Natural killer cell treated with Interleukin-12 subunit alpha and Interleukin-12 subunit beta and Interleukin-15 and Interleukin-18, amount 100 ng/mL, for 72 hours (primary cell): ENCODE data around the gene MATCAP1. TPM values are rescaled to one million over a fixed set of nuclear protein-coding genes. Genes with fewer than 3 reads are reported as not detected.

Experiments
- ATAC-seq, 2 donors: fragments of 150-1000 bp; cut with Tn5 transposase in 1 of 2; sonication (Bioruptor Pico), chemical (Tn5 transposase) in 1 of 2; 2 replicates each; pipeline ENCODE4 v1.10.0; 2021
- DNase-seq: peaks from one replicate; pipeline ENCODE4 v3.0.0; 2022; ENCODE audit warnings: low spot score
- H3K27ac Mint-ChIP-seq, 2 donors: 1 replicate in 1 of 2; 2 replicates in 1 of 2; pipeline ENCODE4 v1.8.0; 2022; ENCODE audit warnings: mixed read lengths in 2 of 2, mild to moderate bottlenecking in 1 of 2, moderate library complexity in 1 of 2
- H3K27me3 Mint-ChIP-seq, 2 donors: 1 replicate in 1 of 2; 2 replicates in 1 of 2; pipeline ENCODE4 v1.8.0; 2022; ENCODE audit warnings: mixed read lengths in 2 of 2
- H3K36me3 Mint-ChIP-seq: one replicate; pipeline ENCODE4 v1.8.0; 2022; ENCODE audit warnings: mixed read lengths
- H3K4me1 Mint-ChIP-seq, 2 donors: 1 replicate in 1 of 2; 2 replicates in 1 of 2; pipeline ENCODE4 v1.8.0; 2022; ENCODE audit warnings: low read depth in 2 of 2, mixed read lengths in 2 of 2, mild to moderate bottlenecking in 1 of 2
- H3K4me3 Mint-ChIP-seq: one replicate; pipeline ENCODE4 v1.8.0; 2022; ENCODE audit warnings: mixed read lengths
- H3K9me3 Mint-ChIP-seq: 2 replicates; pipeline ENCODE4 v1.8.0; 2022; ENCODE audit warnings: mixed read lengths
- total RNA-seq, 2 donors: library from RNA; stranded (reverse); gene quantifications; one replicate each; pipeline ENCODE4 v1.2.3, GENCODE V29; 2022

MATCAP1 gene
- total RNA-seq, 2 donors from 2014 or later = 33.2 to 33.8 TPM

DNA sequence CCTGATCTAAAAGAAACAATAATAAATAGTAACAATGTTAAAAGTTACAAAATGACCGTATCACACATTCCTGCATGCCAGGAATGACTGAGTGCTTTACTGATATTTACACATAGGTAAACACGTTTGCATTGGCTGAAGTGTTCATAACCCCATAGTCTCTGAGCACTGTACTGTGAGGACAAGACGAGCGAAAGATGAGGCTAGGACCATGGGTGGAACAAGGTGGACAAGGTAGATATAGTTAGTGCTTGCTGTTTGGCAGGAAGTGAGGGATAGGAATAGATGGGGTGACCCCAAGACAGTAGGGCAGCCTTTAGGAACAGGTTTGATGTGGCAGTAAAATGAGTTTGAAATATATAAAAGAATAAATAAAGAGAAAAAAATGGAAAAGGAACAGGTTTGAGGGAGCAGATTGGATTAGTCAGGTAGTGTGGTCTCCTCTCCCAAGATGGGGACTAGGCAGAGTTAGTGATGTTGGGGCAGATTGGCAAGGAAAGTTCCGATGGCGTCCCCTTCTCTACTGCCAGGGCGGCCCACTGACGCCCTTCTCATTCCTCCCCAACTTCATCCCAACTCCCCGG, 7.7 kb upstream of the MATCAP1 start:
- Mint-ChIP-seq H3K9me3 (no peaks in the 10 kb centered on the region), H3K4me1 (peaks cover 32 to 35% of the 10 kb centered on the region in 2 donors), H3K27me3 (no peaks in the 10 kb centered on the region), H3K27ac (peak overlapping the region; percentile 54 to 80), H3K36me3 (peaks cover 11% of the 10 kb centered on the region), H3K4me3 (peak overlapping the region; percentile 82)
- no peak for DNase-seq
- peak in 1 of 2 donors; percentile 0 for ATAC-seq

DNA sequence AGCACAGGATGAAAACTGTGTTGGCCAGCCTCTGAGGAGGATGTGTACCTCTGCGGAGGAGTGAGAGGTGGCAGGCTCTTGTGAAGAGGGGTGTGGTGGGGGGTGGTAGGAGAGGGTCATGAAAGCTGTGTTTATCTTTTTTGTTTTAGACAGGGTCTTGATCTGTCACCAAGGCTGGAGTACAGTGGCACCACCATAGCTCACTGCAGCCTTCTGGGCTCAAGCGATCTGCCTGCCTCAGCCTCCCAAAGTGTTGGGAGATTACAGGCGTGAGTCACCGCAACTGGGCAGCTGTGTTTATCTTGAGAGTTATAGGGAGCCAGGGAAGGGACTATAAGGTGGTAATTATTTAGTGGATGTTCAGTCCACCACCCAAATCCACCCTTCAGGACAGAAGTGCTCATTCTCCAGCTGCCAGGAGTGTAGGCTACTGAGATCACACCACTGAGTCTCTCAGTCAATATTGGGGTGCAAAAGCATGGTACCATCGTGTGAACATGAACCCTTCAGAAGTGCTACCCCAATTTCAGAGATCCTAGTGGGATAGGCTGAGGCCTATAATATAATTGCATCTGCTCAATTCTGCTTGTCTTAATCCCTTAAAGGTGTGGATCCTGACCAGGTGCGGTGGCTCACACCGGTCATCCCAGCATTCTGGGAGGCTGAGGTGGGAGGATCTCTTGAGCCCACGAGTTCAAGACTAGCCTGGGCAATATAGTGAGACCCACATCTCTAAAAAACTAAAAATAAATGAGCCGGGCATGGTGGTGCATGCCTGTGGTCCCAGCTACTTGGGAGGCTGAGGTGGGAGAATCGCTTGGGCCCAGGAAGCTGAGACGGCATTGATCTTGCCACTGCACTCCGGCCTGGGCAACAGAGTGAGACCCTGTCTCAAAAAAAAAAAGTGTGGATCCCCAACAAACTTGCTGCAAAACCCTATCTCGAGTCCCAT, 7.0 kb upstream of the MATCAP1 start:
- Mint-ChIP-seq H3K36me3 (peaks cover 3% of the 10 kb centered on the region), H3K27ac (peak overlapping the region; percentile 54 to 80), H3K4me3 (peak overlapping the region; percentile 82), H3K4me1 (peaks cover 27% of the 10 kb centered on the region in 2 donors), H3K9me3 (no peaks in the 10 kb centered on the region), H3K27me3 (no peaks in the 10 kb centered on the region)
- DNase-seq (no peak), ATAC-seq (no peak)

GRCh38 chr16:67190041-67190440, 6.3 kb upstream of the MATCAP1 start, which contains the start of gene EXOC3L1:
EXOC3L1 (minus strand) TSS chr16:67190136; CDS start chr16:67189676, 460 bp downstream.
- no peaks in the 10 kb centered on the region for H3K9me3 Mint-ChIP-seq
- ATAC-seq = no peak
- H3K27me3 Mint-ChIP-seq = peaks cover 0 to 5% of the 10 kb centered on the region in 2 donors
- H3K27ac Mint-ChIP-seq = peak within 1 kb of the TSS in 1 of 2 donors; percentile 54
- H3K4me1 Mint-ChIP-seq = peaks cover 30 to 31% of the 10 kb centered on the region in 2 donors
- no peak for DNase-seq
- H3K36me3 Mint-ChIP-seq = no peaks in the 10 kb centered on the region
- no peak within 1 kb of the TSS for H3K4me3 Mint-ChIP-seq

DNA sequence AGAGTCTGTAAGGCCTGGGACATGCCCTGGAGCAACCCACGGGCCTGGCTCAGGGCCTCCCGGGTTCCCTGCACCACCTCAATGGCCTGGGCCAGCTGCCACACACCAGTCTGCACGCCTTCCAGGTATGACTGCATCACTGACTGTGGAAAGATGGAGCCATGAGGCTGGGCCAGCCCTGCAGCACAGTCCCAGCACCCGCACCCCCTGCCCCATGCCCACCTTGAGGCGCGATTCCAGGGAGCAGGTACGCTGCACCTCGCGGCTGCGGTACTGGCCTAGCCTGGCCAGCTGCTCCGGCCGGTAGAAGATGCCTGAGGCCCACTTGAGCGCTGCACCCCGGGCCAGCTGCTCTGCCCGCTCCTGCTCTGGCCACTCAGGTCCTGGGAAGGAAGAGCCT, 5.0 kb upstream of the MATCAP1 start:
- Mint-ChIP-seq H3K36me3 (no peaks in the 10 kb centered on the region), H3K27me3 (peaks cover 0 to 5% of the 10 kb centered on the region in 2 donors)
- no peak for DNase-seq

GRCh38 chr16:67188323-67188722, 4.6 kb upstream of the MATCAP1 start:
- no peaks in the 10 kb centered on the region for H3K9me3 Mint-ChIP-seq
- no peaks in the 10 kb centered on the region for H3K36me3 Mint-ChIP-seq
- DNase-seq (no peak), ATAC-seq (no peak)
- no peak overlapping the region for H3K27ac Mint-ChIP-seq
- peaks cover 0 to 5% of the 10 kb centered on the region in 2 donors for H3K27me3 Mint-ChIP-seq
- no peak overlapping the region for H3K4me3 Mint-ChIP-seq
- peaks cover 23% of the 10 kb centered on the region in 2 donors for H3K4me1 Mint-ChIP-seq

More for the DNA sequence above, 5.0 kb upstream of the MATCAP1 start:
- Mint-ChIP-seq H3K9me3 (no peaks in the 10 kb centered on the region), H3K4me3 (no peak overlapping the region), H3K27ac (no peak overlapping the region), H3K4me1 (peaks cover 27 to 28% of the 10 kb centered on the region in 2 donors)
- ATAC-seq = no peak

- Mint-ChIP-seq H3K4me3 (no peak overlapping the region), H3K36me3 (no peaks in the 10 kb centered on the region), H3K27me3 (peaks cover 0 to 5% of the 10 kb centered on the region in 2 donors), H3K4me1 (peaks cover 16 to 17% of the 10 kb centered on the region in 2 donors), H3K9me3 (no peaks in the 10 kb centered on the region), H3K27ac (no peak overlapping the region)
- ATAC-seq (no peak), DNase-seq (no peak)
These were observed 3.6 kb upstream of the MATCAP1 start for GRCh38 chr16:67187175-67187890.

- peaks cover 0 to 5% of the 10 kb centered on the region in 2 donors for H3K27me3 Mint-ChIP-seq
- H3K36me3 Mint-ChIP-seq = no peaks in the 10 kb centered on the region
- H3K4me3 Mint-ChIP-seq = no peak overlapping the region
- H3K4me1 Mint-ChIP-seq = peaks cover 12 to 13% of the 10 kb centered on the region in 2 donors
- H3K9me3 Mint-ChIP-seq = no peaks in the 10 kb centered on the region
- H3K27ac Mint-ChIP-seq = no peak overlapping the region
- DNase-seq = no peak
- ATAC-seq = no peak
These were observed 2.8 kb upstream of the MATCAP1 start for GRCh38 chr16:67186550-67186950.

- peaks cover 8% of the 10 kb centered on the region in 2 donors for H3K4me1 Mint-ChIP-seq
- DNase-seq = no peak
- H3K36me3 Mint-ChIP-seq = no peaks in the 10 kb centered on the region
- H3K27me3 Mint-ChIP-seq = peaks cover 0 to 5% of the 10 kb centered on the region in 2 donors
- no peak for ATAC-seq
- peak overlapping the region; percentile 19 to 80 for H3K27ac Mint-ChIP-seq
- no peaks in the 10 kb centered on the region for H3K9me3 Mint-ChIP-seq
- H3K4me3 Mint-ChIP-seq = peak overlapping the region; percentile 85
These were observed 1.9 kb upstream of the MATCAP1 start for GRCh38 chr16:67185651-67186134.

- H3K27me3 Mint-ChIP-seq = peaks cover 0 to 5% of the 10 kb centered on the region in 2 donors
- H3K4me3 Mint-ChIP-seq = peak overlapping the region; percentile 85
- peak; percentile 41 to 43 for ATAC-seq
- no peaks in the 10 kb centered on the region for H3K36me3 Mint-ChIP-seq
- peak; percentile 86 for DNase-seq
- peaks cover 8% of the 10 kb centered on the region in 2 donors for H3K4me1 Mint-ChIP-seq
- peak overlapping the region; percentile 19 to 80 for H3K27ac Mint-ChIP-seq
- H3K9me3 Mint-ChIP-seq = no peaks in the 10 kb centered on the region
These were observed 1.4 kb upstream of the MATCAP1 start for GRCh38 chr16:67184995-67185650.

- Mint-ChIP-seq H3K9me3 (no peaks in the 10 kb centered on the region), H3K4me3 (peak overlapping the region; percentile 85), H3K27me3 (peaks cover 0 to 5% of the 10 kb centered on the region in 2 donors), H3K4me1 (peaks cover 8% of the 10 kb centered on the region in 2 donors), H3K36me3 (no peaks in the 10 kb centered on the region), H3K27ac (no peak overlapping the region)
- ATAC-seq (no peak), DNase-seq (no peak)
These were observed 761 bp upstream of the MATCAP1 start for GRCh38 chr16:67184453-67184994.

- H3K27ac Mint-ChIP-seq = no peak overlapping the region
- no peak for DNase-seq
- H3K4me1 Mint-ChIP-seq = peaks cover 14% of the 10 kb centered on the region in 2 donors
- no peaks in the 10 kb centered on the region for H3K9me3 Mint-ChIP-seq
- ATAC-seq = no peak
- H3K4me3 Mint-ChIP-seq = no peak overlapping the region
- H3K36me3 Mint-ChIP-seq = no peaks in the 10 kb centered on the region
- H3K27me3 Mint-ChIP-seq = peaks cover 0 to 5% of the 10 kb centered on the region in 2 donors
These were observed 508 bp downstream of the MATCAP1 start for GRCh38 chr16:67183284-67183626.

DNA sequence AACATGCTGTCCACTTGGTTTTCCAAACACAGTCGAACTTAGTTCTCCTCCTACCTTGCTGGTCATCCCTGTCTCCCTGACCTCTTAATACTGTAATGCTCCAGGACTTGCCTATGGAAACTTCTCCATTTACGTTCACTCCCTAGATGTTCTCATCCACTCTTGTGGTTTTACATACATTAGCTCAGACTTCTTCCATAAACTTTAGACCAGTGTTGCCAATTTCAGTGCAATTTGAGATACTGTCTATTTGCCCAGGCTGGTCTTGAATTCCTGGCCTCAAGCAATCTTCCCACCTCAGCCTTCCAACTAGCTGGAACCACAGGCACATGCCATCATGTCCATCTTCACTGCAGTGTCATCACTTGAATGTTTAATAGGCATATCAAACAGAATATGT, 1.5 kb downstream of the MATCAP1 start:
- peaks cover 20% of the 10 kb centered on the region in 2 donors for H3K4me1 Mint-ChIP-seq
- H3K9me3 Mint-ChIP-seq = no peaks in the 10 kb centered on the region
- ATAC-seq (no peak), DNase-seq (no peak)
- H3K27ac Mint-ChIP-seq = no peak overlapping the region
- no peak overlapping the region for H3K4me3 Mint-ChIP-seq
- no peaks in the 10 kb centered on the region for H3K36me3 Mint-ChIP-seq
- peaks cover 5 to 10% of the 10 kb centered on the region in 2 donors for H3K27me3 Mint-ChIP-seq

- no peaks in the 10 kb centered on the region for H3K36me3 Mint-ChIP-seq
- H3K4me1 Mint-ChIP-seq = peaks cover 23 to 24% of the 10 kb centered on the region in 2 donors
- no peaks in the 10 kb centered on the region for H3K9me3 Mint-ChIP-seq
- ATAC-seq (no peak), DNase-seq (no peak)
- peaks cover 7 to 14% of the 10 kb centered on the region in 2 donors for H3K27me3 Mint-ChIP-seq
- H3K4me3 Mint-ChIP-seq = no peak overlapping the region
- H3K27ac Mint-ChIP-seq = no peak overlapping the region
These were observed 2.4 kb downstream of the MATCAP1 start for GRCh38 chr16:67181346-67181745.
